Naive thymus-derived CD4-positive, alpha-beta T cell (primary cell): Measurements from ENCODE around the gene VAMP8. TPM values are rescaled to one million over a fixed set of nuclear protein-coding genes. Genes with fewer than 3 reads are reported as not detected.

ENCODE experiments used
- ATAC-seq: fragments of 150-1000 bp; cut with Tn5 transposase; 2 replicates; pipeline ENCODE4 v1.10.0; 2021; ENCODE audit warnings: mild to moderate bottlenecking, moderate library complexity
- CTCF ChIA-PET: fragments of 350-600 bp; sonication (Branson Sonifier 250); formaldehyde crosslinking; loops from one replicate; lab custom pipeline; 2021; ENCODE audit warnings: antibody characterized with exemption; lab: Charles Lee
- POLR2A ChIA-PET: fragments of 350-600 bp; sonication (Branson Sonifier 250); formaldehyde crosslinking; loops from one replicate; lab custom pipeline; 2021; ENCODE audit warnings: antibody characterized with exemption, inconsistent platforms; lab: Charles Lee
- DNase-seq, 9 donors: peaks; one replicate each; pipeline versions ENCODE4 v3.0.0 to v3.0.0-alpha.2; 2020 to 2022; ENCODE audit warnings: mixed read lengths in 1 of 9
- H3K27ac ChIP-seq: one replicate; pipeline ENCODE4 v1.7.0; 2013; ENCODE audit warnings: mild to moderate bottlenecking, low read depth, low read length, moderate library complexity
- H3K27me3 ChIP-seq, 2 donors: one replicate each; pipeline ENCODE4 v1.7.0; 2013; ENCODE audit warnings: low read length in 2 of 2, mild to moderate bottlenecking in 2 of 2, moderate library complexity in 2 of 2; ENCODE audit not compliant: control insufficient read depth in 2 of 2, insufficient read depth in 2 of 2
- H3K36me3 ChIP-seq, 3 experiments: 1 replicate in 2 of 3; 2 replicates in 1 of 3; pipeline ENCODE4 v1.7.0; 2013; ENCODE audit warnings: low read length in 3 of 3, mild to moderate bottlenecking in 3 of 3, moderate library complexity in 1 of 3; ENCODE audit not compliant: insufficient read depth in 3 of 3, control insufficient read depth in 2 of 3
- H3K4me1 ChIP-seq, 2 donors: one replicate each; pipeline ENCODE4 v1.7.0; 2013; ENCODE audit warnings: low read length in 2 of 2, mild to moderate bottlenecking in 2 of 2, moderate library complexity in 1 of 2; ENCODE audit not compliant: control insufficient read depth in 2 of 2, insufficient read depth in 2 of 2
- H3K4me3 ChIP-seq: 2 replicates; pipeline ENCODE4 v1.7.0; 2013; ENCODE audit warnings: mild to moderate bottlenecking, low read length
- H3K9me3 ChIP-seq, 3 experiments: 1 replicate in 2 of 3; 2 replicates in 1 of 3; pipeline ENCODE4 v1.7.0; 2013; ENCODE audit warnings: low read length in 3 of 3; ENCODE audit not compliant: control insufficient read depth in 2 of 3
- H3K27ac Mint-ChIP-seq, 9 donors: one replicate each; pipeline ENCODE4 v1.8.0; 2020 to 2022; ENCODE audit warnings: mixed read lengths in 9 of 9, mild to moderate bottlenecking in 8 of 9, moderate library complexity in 5 of 9, inconsistent platforms in 2 of 9
- H3K27me3 Mint-ChIP-seq, 5 donors: one replicate each; pipeline ENCODE4 v1.8.0; 2021 to 2022; ENCODE audit warnings: mixed read lengths in 5 of 5, mild to moderate bottlenecking in 1 of 5
- H3K36me3 Mint-ChIP-seq, 5 donors: one replicate each; pipeline ENCODE4 v1.8.0; 2020 to 2022; ENCODE audit warnings: mixed read lengths in 5 of 5, mild to moderate bottlenecking in 3 of 5, inconsistent platforms in 1 of 5
- H3K4me1 Mint-ChIP-seq, 7 donors: one replicate each; pipeline ENCODE4 v1.8.0; 2020 to 2022; ENCODE audit warnings: mixed read lengths in 7 of 7, mild to moderate bottlenecking in 3 of 7, inconsistent platforms in 1 of 7
- H3K4me3 Mint-ChIP-seq, 10 donors: one replicate each; pipeline ENCODE4 v1.8.0; 2020 to 2022; ENCODE audit warnings: mild to moderate bottlenecking in 10 of 10, mixed read lengths in 10 of 10, moderate library complexity in 6 of 10, inconsistent platforms in 2 of 10
- H3K9me3 Mint-ChIP-seq, 11 donors: one replicate each; pipeline ENCODE4 v1.8.0; 2020 to 2022; ENCODE audit warnings: mixed read lengths in 11 of 11, mild to moderate bottlenecking in 4 of 11, inconsistent platforms in 1 of 11, moderate library complexity in 1 of 11
- intact Hi-C, 2 donors: fragments of 100-400 bp; cut with micrococcal nuclease; formaldehyde crosslinking; loops; one replicate each; pipeline ENCODE4 v1.15.1; 2023
- polyA plus RNA-seq, 2 donors: library from polyadenylated mRNA; unstranded; fragments of 300-500 nt; fragmentation: Illumina TruSeq; gene quantifications; one replicate each; pipeline ENCODE4 v1.2.3, GENCODE V29; 2021
- total RNA-seq, 6 experiments: library from RNA in 5 of 6; stranded (reverse) in 5 of 6; gene quantifications; 1 replicate in 5 of 6; 2 replicates in 1 of 6; pipeline ENCODE4 v1.2.3 and lab custom pipeline; 2021 to 2026

VAMP8 gene
- total and polyA plus RNA-seq, 7 experiments from 2014 or later, result 55.1 to 347 (median 120) TPM

- Mint-ChIP-seq H3K27me3 (no peaks in the 10 kb centered on the region), H3K27ac (peak overlapping the region in 1 of 9 donors; percentile 15), H3K36me3 (peaks cover 5 to 28% (median 18%) of the 10 kb centered on the region in 5 donors), H3K9me3 (no peaks in the 10 kb centered on the region), H3K4me3 (no peak overlapping the region), H3K4me1 (peaks cover 0 to 18% (median 8%) of the 10 kb centered on the region in 7 donors)
- POLR2A ChIA-PET, result interaction anchor here (0.8 to 5.9 kb wide), 4 partner anchors 8 to 221 kb away, joined by 3 to 70 read pairs (median 4); partner anchors contain the start of genes MAT2A and TGOLN2
- ATAC-seq (no peak), DNase-seq (no peak)
- H3K27me3 ChIP-seq, result no peaks in the 10 kb centered on the region
- H3K4me1 ChIP-seq, result no peaks in the 10 kb centered on the region
- peaks cover 9 to 53% (median 10%) of the 10 kb centered on the region in 3 experiments for H3K36me3 ChIP-seq
- CTCF ChIA-PET, result interaction anchor here (0.9 to 4.9 kb wide), 4 partner anchors 111 to 157 kb away, joined by 3 to 163 read pairs (median 6); partner anchors contain the start of gene SH2D6
- H3K9me3 ChIP-seq, result no peaks in the 10 kb centered on the region
- H3K4me3 ChIP-seq, result no peak overlapping the region
- H3K27ac ChIP-seq, result no peak overlapping the region
- intact Hi-C loops, result no loop called here
Measured at GRCh38 chr2:85548608-85548900, 28.8 kb upstream of the VAMP8 start.

- H3K27me3 ChIP-seq, result no peaks in the 10 kb centered on the region
- no peak for ATAC-seq
- Mint-ChIP-seq H3K4me3 (no peak overlapping the region), H3K4me1 (peaks cover 0 to 13% (median 8%) of the 10 kb centered on the region in 7 donors), H3K9me3 (no peaks in the 10 kb centered on the region), H3K27ac (no peak overlapping the region), H3K27me3 (no peaks in the 10 kb centered on the region), H3K36me3 (peaks cover 4 to 28% (median 16%) of the 10 kb centered on the region in 5 donors)
- H3K4me1 ChIP-seq, result no peaks in the 10 kb centered on the region
- no peak overlapping the region for H3K27ac ChIP-seq
- CTCF ChIA-PET, result interaction anchor here (0.6 to 4.9 kb wide), 6 partner anchors 10 to 158 kb away, joined by 3 to 163 read pairs (median 6); partner anchors contain the start of genes GGCX, MAT2A and SH2D6
- no peaks in the 10 kb centered on the region for H3K9me3 ChIP-seq
- no peak overlapping the region for H3K4me3 ChIP-seq
- H3K36me3 ChIP-seq, result peaks cover 9 to 51% (median 10%) of the 10 kb centered on the region in 3 experiments
- POLR2A ChIA-PET, result interaction anchor here (0.8 to 5.9 kb wide), 7 partner anchors 9 to 221 kb away, joined by 3 to 70 read pairs (median 4); partner anchors contain the start of genes MAT2A, SH2D6 and TGOLN2
- no peak for DNase-seq
- intact Hi-C loops, result no loop called here
Measured at GRCh38 chr2:85549095-85549494, 28.3 kb upstream of the VAMP8 start.

- peaks cover 0 to 31% (median 14%) of the 10 kb centered on the region in 5 donors for H3K36me3 Mint-ChIP-seq
- ATAC-seq (no peak), DNase-seq (no peak)
- no peaks in the 10 kb centered on the region for H3K27me3 ChIP-seq
- no peak overlapping the region for H3K4me3 Mint-ChIP-seq
- peaks cover 0 to 10% (median 6%) of the 10 kb centered on the region in 7 donors for H3K4me1 Mint-ChIP-seq
- no peaks in the 10 kb centered on the region for H3K27me3 Mint-ChIP-seq
- peak overlapping the region in 1 of 9 donors; percentile 48 for H3K27ac Mint-ChIP-seq
- peaks cover 9 to 54% (median 14%) of the 10 kb centered on the region in 3 experiments for H3K36me3 ChIP-seq
- no peak overlapping the region for H3K4me3 ChIP-seq
- intact Hi-C loops, result loop anchor here in 1 of 2 donors (5.0 kb wide), 1 partner anchor 243 kb away; no protein-coding TSS in a partner anchor
- H3K4me1 ChIP-seq, result no peaks in the 10 kb centered on the region
- no peak overlapping the region for H3K27ac ChIP-seq
- CTCF ChIA-PET, result interaction anchor here (0.5 to 6.6 kb wide), 6 partner anchors 11 to 539 kb away, joined by 3 to 163 read pairs (median 18); partner anchors contain the start of genes GGCX, MAT2A and SH2D6
- H3K9me3 ChIP-seq, result no peaks in the 10 kb centered on the region
- POLR2A ChIA-PET, result interaction anchor here (0.9 to 5.9 kb wide), 7 partner anchors 10 to 131 kb away, joined by 3 to 70 read pairs (median 4); partner anchors contain the start of genes GGCX, MAT2A, RNF181 and SH2D6
- no peaks in the 10 kb centered on the region for H3K9me3 Mint-ChIP-seq
Measured at GRCh38 chr2:85549826-85550225, 27.6 kb upstream of the VAMP8 start.

DNA sequence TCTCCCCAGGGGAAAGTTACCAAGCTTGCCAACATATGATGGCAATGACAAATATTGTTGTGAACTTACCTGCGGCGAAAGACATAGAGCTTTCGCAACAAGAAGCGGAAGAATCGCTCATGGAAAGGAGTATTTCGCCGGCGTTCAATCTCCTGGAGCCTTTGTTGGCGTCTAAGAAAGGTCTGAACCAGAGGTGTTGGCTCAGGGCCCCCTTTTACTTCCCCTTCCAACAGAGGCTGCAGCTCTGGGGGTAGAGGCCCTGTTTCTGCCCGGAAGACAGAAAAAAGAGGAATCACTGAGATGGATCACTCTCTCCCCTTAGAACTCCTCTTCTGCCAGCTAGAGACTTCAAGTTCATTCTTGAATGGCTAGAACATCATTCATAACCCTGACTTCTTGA is 26.9 kb upstream of the VAMP8 start:
- H3K27ac Mint-ChIP-seq, result peak overlapping the region in 1 of 9 donors; percentile 48
- no peak for DNase-seq
- intact Hi-C loops, result loop anchor here in 1 of 2 donors (5.0 kb wide), 1 partner anchor 243 kb away; no protein-coding TSS in a partner anchor
- H3K27me3 Mint-ChIP-seq, result no peaks in the 10 kb centered on the region
- Histone ChIP-seq H3K4me3 (no peak overlapping the region), H3K9me3 (no peaks in the 10 kb centered on the region), H3K27ac (no peak overlapping the region), H3K36me3 (peaks cover 9 to 55% (median 17%) of the 10 kb centered on the region in 3 experiments), H3K4me1 (no peaks in the 10 kb centered on the region), H3K27me3 (no peaks in the 10 kb centered on the region)
- H3K4me1 Mint-ChIP-seq, result peaks cover 0 to 10% (median 6%) of the 10 kb centered on the region in 7 donors
- no peak overlapping the region for H3K4me3 Mint-ChIP-seq
- H3K36me3 Mint-ChIP-seq, result peaks cover 0 to 31% (median 14%) of the 10 kb centered on the region in 5 donors
- CTCF ChIA-PET, result interaction anchor here (0.7 to 6.6 kb wide), 10 partner anchors 9 to 288 kb away, joined by 3 to 163 read pairs (median 5); partner anchors contain the start of genes MAT2A and SH2D6
- POLR2A ChIA-PET, result interaction anchor here (0.6 to 5.9 kb wide), 9 partner anchors 10 to 477 kb away, joined by 3 to 70 read pairs (median 7); partner anchors contain the start of genes ELMOD3, GGCX, MAT2A and RETSAT
- no peak for ATAC-seq
- H3K9me3 Mint-ChIP-seq, result no peaks in the 10 kb centered on the region

- Mint-ChIP-seq H3K36me3 (peaks cover 0 to 31% (median 14%) of the 10 kb centered on the region in 5 donors), H3K27me3 (no peaks in the 10 kb centered on the region), H3K4me3 (no peak overlapping the region), H3K4me1 (peaks cover 0 to 10% (median 6%) of the 10 kb centered on the region in 7 donors), H3K27ac (peak overlapping the region in 5 of 9 donors; percentile 12 to 62 (median 38)), H3K9me3 (no peaks in the 10 kb centered on the region)
- no peak overlapping the region for H3K4me3 ChIP-seq
- peak; percentile 70 to 92 (median 88) for DNase-seq
- H3K9me3 ChIP-seq, result no peaks in the 10 kb centered on the region
- H3K27me3 ChIP-seq, result no peaks in the 10 kb centered on the region
- peaks cover 9 to 50% (median 17%) of the 10 kb centered on the region in 3 experiments for H3K36me3 ChIP-seq
- H3K4me1 ChIP-seq, result no peaks in the 10 kb centered on the region
- ChIA-PET POLR2A (interaction anchor here (0.9 to 5.9 kb wide), 11 partner anchors 9 to 252 kb away, joined by 3 to 70 read pairs (median 7); partner anchors contain the start of genes C2orf68, ELMOD3, GGCX and MAT2A), CTCF (interaction anchor here (0.7 to 6.6 kb wide), 21 partner anchors 8 to 309 kb away, joined by 3 to 163 read pairs (median 5); partner anchors contain the start of genes ELMOD3, GGCX, MAT2A and SH2D6)
- peak; percentile 97 for ATAC-seq
- no peak overlapping the region for H3K27ac ChIP-seq
- intact Hi-C loops, result loop anchor here (1.0 to 5.0 kb wide), 11 partner anchors 9 to 286 kb away; partner anchors contain the start of genes MAT2A (in 2 of the 2), ELMOD3 (in 1 of the 2), GGCX (in 1 of the 2) and RETSAT (in 1 of the 2)
Measured at GRCh38 chr2:85551698-85552678, 25.4 kb upstream of the VAMP8 start.
